B cell (primary cell): ENCODE measurements around the gene ABHD5. TPM values are rescaled to one million over a fixed set of nuclear protein-coding genes. Genes with fewer than 3 reads are reported as not detected.

Experiments
- ATAC-seq: fragments of 200-7000 bp; cut with Tn5 transposase; one replicate; pipeline ENCODE4 v1.10.0; 2021; ENCODE audit warnings: low read depth, mild to moderate bottlenecking, moderate number of reproducible peaks, moderate library complexity
- CTCF ChIA-PET: fragments of 350-600 bp; sonication (Branson Sonifier 250); formaldehyde crosslinking; loops from one replicate; lab custom pipeline; 2021; ENCODE audit warnings: antibody characterized with exemption, inconsistent platforms; lab: Charles Lee
- POLR2A ChIA-PET: fragments of 350-600 bp; sonication (Branson Sonifier 250); formaldehyde crosslinking; loops from one replicate; lab custom pipeline; 2021; ENCODE audit warnings: antibody characterized with exemption; lab: Charles Lee
- DNase-seq: peaks from one replicate; pipeline ENCODE4 v3.0.0; 2013
- H2AFZ ChIP-seq: 2 replicates; pipeline ENCODE4 v1.6.1; 2012; ENCODE audit warnings: mild to moderate bottlenecking, low read depth, low read length; ENCODE audit not compliant: insufficient read depth, poor library complexity, severe bottlenecking
- H3K27ac ChIP-seq, 2 donors: 1 replicate in 1 of 2; 2 replicates in 1 of 2; pipeline ENCODE4 v1.5.1; 2012 to 2013; ENCODE audit warnings: low read length in 2 of 2, mild to moderate bottlenecking in 2 of 2, moderate library complexity in 1 of 2
- H3K27me3 ChIP-seq, 4 experiments: fragments of 200-600 bp in 1 of 4; sonication (generic) in 1 of 4; replicated peaks in 1 of 4; 1 replicate in 2 of 4; 2 replicates in 2 of 4; pipeline versions ENCODE4 v1.6.1 to v1.7.0; 2013 to 2016; ENCODE audit warnings: low read length in 3 of 4, mild to moderate bottlenecking in 2 of 4, mixed read lengths in 1 of 4, moderate library complexity in 1 of 4; ENCODE audit not compliant: insufficient read depth in 4 of 4, control insufficient read depth in 3 of 4; ENCODE audit errors: control extremely low read depth in 1 of 4
- H3K36me3 ChIP-seq, 2 experiments: replicated peaks in 1 of 2; 1 replicate in 1 of 2; 2 replicates in 1 of 2; pipeline versions ENCODE4 v1.6.1 to v1.7.1; 2013; ENCODE audit warnings: low read length in 1 of 2; ENCODE audit not compliant: insufficient read depth in 2 of 2, control insufficient read depth in 1 of 2; ENCODE audit errors: control extremely low read depth in 1 of 2, extremely low read depth in 1 of 2
- H3K4me1 ChIP-seq, 2 donors: fragments of 200-600 bp in 1 of 2; sonication (generic) in 1 of 2; 1 replicate in 1 of 2; 2 replicates in 1 of 2; pipeline versions ENCODE4 v1.5.1 to v1.6.1; 2013 to 2017; ENCODE audit warnings: low read length in 2 of 2; ENCODE audit not compliant: control insufficient read depth in 2 of 2, insufficient read depth in 2 of 2
- H3K4me2 ChIP-seq: replicated peaks from 2 replicates; pipeline ENCODE3; 2012; ENCODE audit warnings: mild to moderate bottlenecking, low read depth, low read length; ENCODE audit not compliant: poor library complexity, severe bottlenecking
- H3K4me3 ChIP-seq, 5 experiments: fragments of 200-600 bp in 1 of 5; sonication (generic) in 1 of 5; 1 replicate in 3 of 5; 2 replicates in 2 of 5; pipeline versions ENCODE4 v1.5.1 to v1.7.0; 2011 to 2016; ENCODE audit warnings: low read length in 4 of 5, mild to moderate bottlenecking in 4 of 5, low read depth in 2 of 5, control low read depth in 1 of 5, moderate library complexity in 1 of 5; ENCODE audit not compliant: insufficient read depth in 1 of 5; ENCODE audit errors: control extremely low read depth in 1 of 5, extremely low read depth in 1 of 5
- H3K79me2 ChIP-seq: fragments of 200-600 bp; sonication (generic); one replicate; pipeline ENCODE4 v1.6.0; 2016; ENCODE audit warnings: low read length; ENCODE audit not compliant: control insufficient read depth, insufficient read depth
- H3K9ac ChIP-seq: fragments of 200-600 bp; sonication (generic); 2 replicates; pipeline ENCODE4 v1.6.1; 2017; ENCODE audit warnings: mild to moderate bottlenecking, low read length, moderate library complexity
- H3K9me3 ChIP-seq, 3 donors: one replicate each; pipeline versions ENCODE4 v1.6.1 to v1.7.1; 2013; ENCODE audit warnings: low read length in 2 of 3; ENCODE audit not compliant: control insufficient read depth in 2 of 3, insufficient read depth in 1 of 3; ENCODE audit errors: control extremely low read depth in 1 of 3
- H4K20me1 ChIP-seq: 2 replicates; pipeline ENCODE4 v1.6.0; 2012; ENCODE audit warnings: mild to moderate bottlenecking, low read length; ENCODE audit not compliant: insufficient read depth, control insufficient read depth, poor library complexity, severe bottlenecking
- H3K27ac Mint-ChIP-seq: one replicate; pipeline ENCODE4 v1.8.0; 2021; ENCODE audit warnings: mixed read lengths
- H3K27me3 Mint-ChIP-seq: one replicate; pipeline ENCODE4 v1.8.0; 2021; ENCODE audit warnings: mixed read lengths
- H3K4me1 Mint-ChIP-seq: one replicate; pipeline ENCODE4 v1.8.0; 2021; ENCODE audit warnings: mixed read lengths
- H3K4me3 Mint-ChIP-seq: one replicate; pipeline ENCODE4 v1.8.0; 2021; ENCODE audit warnings: mixed read lengths
- H3K9me3 Mint-ChIP-seq: one replicate; pipeline ENCODE4 v1.8.0; 2022; ENCODE audit warnings: mixed read lengths; ENCODE audit not compliant: insufficient read depth
- CTCF ChIP-seq: fragments of 200-600 bp; IDR thresholded peaks from one replicate; pipeline ENCODE4 v1.8.0; 2022; ENCODE audit warnings: antibody characterized with exemption, mild to moderate bottlenecking
- EZH2 ChIP-seq: IDR thresholded peaks from 2 replicates; pipeline ENCODE4 v1.6.1; 2012; ENCODE audit warnings: borderline replicate concordance, low read depth, mild to moderate bottlenecking, moderate library complexity, low read length; ENCODE audit not compliant: insufficient read depth, poor library complexity, severe bottlenecking
- WGBS: methylation state at CpG from one replicate; pipeline ENCODE4 v1.1.5; 2013; ENCODE audit warnings: missing lambda C conversion rate; ENCODE audit not compliant: insufficient coverage; 5-methylcytosine and 5-hydroxymethylcytosine counted together
- intact Hi-C: fragments of 100-400 bp; cut with micrococcal nuclease; formaldehyde crosslinking; loops from one replicate; pipeline ENCODE4 v1.10.0; 2022
- polyA plus RNA-seq: library from polyadenylated mRNA; depleted of rRNA; stranded (reverse); fragments of >200 nt; gene quantifications from 2 replicates; pipeline ENCODE4 v1.2.3, GENCODE V29; 2012
- total RNA-seq, 2 donors: library from RNA; stranded (reverse); fragments of 120-200 nt in 1 of 2; gene quantifications; 1 replicate in 1 of 2; 2 replicates in 1 of 2; pipeline versions ENCODE4 v1.2.3 to v1.2.4, GENCODE V29; 2013 to 2022

ABHD5 gene
- total and polyA plus RNA-seq, 2 donors (not counting 1 experiment from before 2014, with no cell fraction given), result 4.7 to 12.1 TPM

- TF ChIP-seq CTCF, result no peak
- no peak for TF ChIP-seq EZH2
- Histone ChIP-seq H3K9me3 (no peaks in the 10 kb centered on the region), H4K20me1 (no peaks in the 10 kb centered on the region), H3K4me1 (peaks cover 4 to 14% of the 10 kb centered on the region in 2 donors), H3K27me3 (no peaks in the 10 kb centered on the region), H2AFZ (no peak overlapping the region), H3K79me2 (no peaks in the 10 kb centered on the region), H3K4me2 (no peak overlapping the region), H3K9ac (no peak overlapping the region), H3K36me3 (no peaks in the 10 kb centered on the region), H3K27ac (no peak overlapping the region), H3K4me3 (no peak overlapping the region)
- ATAC-seq (no peak), DNase-seq (no peak)
- Mint-ChIP-seq H3K4me1 (peaks cover 14% of the 10 kb centered on the region), H3K27me3 (no peaks in the 10 kb centered on the region), H3K27ac (no peak overlapping the region), H3K9me3 (no peaks in the 10 kb centered on the region), H3K4me3 (no peak overlapping the region)
- POLR2A ChIA-PET, result no interaction called here
- CTCF ChIA-PET, result interaction anchor here (0.9 kb wide), 1 partner anchor 512 kb away, joined by 3 read pairs; no protein-coding TSS in a partner anchor
- intact Hi-C loops, result no loop called here
- WGBS, result 100% methylated on average over 2 of the region's 2 CpGs
Observed at GRCh38 chr3:43686700-43687498, 3.8 kb upstream of the ABHD5 start.

GRCh38 chr3:43687499-43687811 lies 3.3 kb upstream of the ABHD5 start:
- Mint-ChIP-seq H3K4me1 (peaks cover 19% of the 10 kb centered on the region), H3K27me3 (no peaks in the 10 kb centered on the region)
- CTCF ChIA-PET, result no interaction called here

More at GRCh38 chr3:43687499-43687811, 3.3 kb upstream of the ABHD5 start:
- TF ChIP-seq EZH2, result no peak
- no peak for TF ChIP-seq CTCF
- intact Hi-C loops, result no loop called here
- POLR2A ChIA-PET, result no interaction called here
- Mint-ChIP-seq H3K9me3 (no peaks in the 10 kb centered on the region), H3K27ac (no peak overlapping the region), H3K4me3 (no peak overlapping the region)
- DNase-seq (no peak), ATAC-seq (no peak)
- Histone ChIP-seq H3K36me3 (no peaks in the 10 kb centered on the region), H2AFZ (no peak overlapping the region), H3K79me2 (no peaks in the 10 kb centered on the region), H3K4me3 (no peak overlapping the region), H3K27ac (no peak overlapping the region), H3K4me1 (peaks cover 5 to 19% of the 10 kb centered on the region in 2 donors), H3K9ac (no peak overlapping the region), H3K9me3 (no peaks in the 10 kb centered on the region), H3K4me2 (no peak overlapping the region), H4K20me1 (no peaks in the 10 kb centered on the region), H3K27me3 (no peaks in the 10 kb centered on the region)
- 100% methylated on average over 1 of the region's 1 CpG for WGBS
